ENCODE data around the gene ONECUT2.

ONECUT2 gene

GRCh38 chr18:57436965-57437333, 1.8 kb downstream of the ONECUT2 start:
- H3K4me1 Mint-ChIP-seq, result peaks cover 32% of the 10 kb centered on the region
- CTCF ChIA-PET, result no interaction called here
- peak overlapping the region; percentile 36 for H3K4me3 Mint-ChIP-seq
- H3K36me3 Mint-ChIP-seq, result peaks cover 12% of the 10 kb centered on the region
- DNase-seq, result no peak
- peaks cover 97% of the 10 kb centered on the region for H3K27me3 Mint-ChIP-seq
- peak overlapping the region; percentile 73 for H3K27ac Mint-ChIP-seq
- H3K9me3 Mint-ChIP-seq, result no peaks in the 10 kb centered on the region

GRCh38 chr18:57437402-57437765, 2.2 kb downstream of the ONECUT2 start:
- peaks cover 12% of the 10 kb centered on the region for H3K36me3 Mint-ChIP-seq
- H3K9me3 Mint-ChIP-seq, result no peaks in the 10 kb centered on the region
- CTCF ChIA-PET, result no interaction called here
- no peak for DNase-seq
- H3K4me3 Mint-ChIP-seq, result peak overlapping the region; percentile 36
- H3K27ac Mint-ChIP-seq, result peak overlapping the region; percentile 73
- H3K4me1 Mint-ChIP-seq, result peaks cover 32% of the 10 kb centered on the region
- peaks cover 98% of the 10 kb centered on the region for H3K27me3 Mint-ChIP-seq

- peak overlapping the region; percentile 69 for H3K27ac Mint-ChIP-seq
- CTCF ChIA-PET, result no interaction called here
- H3K9me3 Mint-ChIP-seq, result no peaks in the 10 kb centered on the region
- no peak overlapping the region for H3K4me3 Mint-ChIP-seq
- peaks cover 99% of the 10 kb centered on the region for H3K27me3 Mint-ChIP-seq
- DNase-seq, result no peak
- peaks cover 12% of the 10 kb centered on the region for H3K36me3 Mint-ChIP-seq
- H3K4me1 Mint-ChIP-seq, result peaks cover 32% of the 10 kb centered on the region
Observed at GRCh38 chr18:57437766-57438671, 2.8 kb downstream of the ONECUT2 start.

- Mint-ChIP-seq H3K27ac (peak overlapping the region; percentile 69), H3K36me3 (peaks cover 12% of the 10 kb centered on the region), H3K27me3 (peaks cover 97% of the 10 kb centered on the region), H3K4me1 (peaks cover 32% of the 10 kb centered on the region), H3K4me3 (no peak overlapping the region), H3K9me3 (no peaks in the 10 kb centered on the region)
- no peak for DNase-seq
- CTCF ChIA-PET, result interaction anchor here (0.8 kb wide), 1 partner anchor 123 kb away, joined by 3 read pairs; no protein-coding TSS in a partner anchor
Observed at GRCh38 chr18:57438743-57439608, 3.8 kb downstream of the ONECUT2 start.

GRCh38 chr18:57439609-57439968, 4.4 kb downstream of the ONECUT2 start:
- no peak overlapping the region for H3K4me3 Mint-ChIP-seq
- H3K27me3 Mint-ChIP-seq, result peaks cover 96% of the 10 kb centered on the region
- DNase-seq, result no peak
- CTCF ChIA-PET, result interaction anchor here (0.8 kb wide), 1 partner anchor 122 kb away, joined by 3 read pairs; no protein-coding TSS in a partner anchor
- H3K27ac Mint-ChIP-seq, result peak overlapping the region; percentile 50
- H3K36me3 Mint-ChIP-seq, result peaks cover 12% of the 10 kb centered on the region
- peaks cover 28% of the 10 kb centered on the region for H3K4me1 Mint-ChIP-seq
- H3K9me3 Mint-ChIP-seq, result no peaks in the 10 kb centered on the region

GRCh38 chr18:57439985-57440330, 4.8 kb downstream of the ONECUT2 start:
- peaks cover 94% of the 10 kb centered on the region for H3K27me3 Mint-ChIP-seq
- peaks cover 26% of the 10 kb centered on the region for H3K4me1 Mint-ChIP-seq
- no peaks in the 10 kb centered on the region for H3K9me3 Mint-ChIP-seq
- H3K36me3 Mint-ChIP-seq, result peaks cover 12% of the 10 kb centered on the region
- H3K27ac Mint-ChIP-seq, result no peak overlapping the region
- CTCF ChIA-PET, result interaction anchor here (0.8 kb wide), 1 partner anchor 122 kb away, joined by 3 read pairs; no protein-coding TSS in a partner anchor
- no peak for DNase-seq
- H3K4me3 Mint-ChIP-seq, result no peak overlapping the region

- H3K27me3 Mint-ChIP-seq, result peaks cover 90% of the 10 kb centered on the region
- peaks cover 26% of the 10 kb centered on the region for H3K4me1 Mint-ChIP-seq
- H3K27ac Mint-ChIP-seq, result peak overlapping the region; percentile 42
- CTCF ChIA-PET, result no interaction called here
- no peak for DNase-seq
- H3K4me3 Mint-ChIP-seq, result no peak overlapping the region
- H3K9me3 Mint-ChIP-seq, result no peaks in the 10 kb centered on the region
- peaks cover 12% of the 10 kb centered on the region for H3K36me3 Mint-ChIP-seq
Observed at GRCh38 chr18:57440331-57441070, 5.3 kb downstream of the ONECUT2 start.

- H3K36me3 Mint-ChIP-seq, result peaks cover 12% of the 10 kb centered on the region
- peaks cover 22% of the 10 kb centered on the region for H3K4me1 Mint-ChIP-seq
- no peak overlapping the region for H3K4me3 Mint-ChIP-seq
- no peaks in the 10 kb centered on the region for H3K9me3 Mint-ChIP-seq
- peak overlapping the region; percentile 82 for H3K27ac Mint-ChIP-seq
- peaks cover 86% of the 10 kb centered on the region for H3K27me3 Mint-ChIP-seq
- CTCF ChIA-PET, result no interaction called here
- DNase-seq, result no peak
Observed at GRCh38 chr18:57441071-57441794, 6.1 kb downstream of the ONECUT2 start.

- H3K4me3 Mint-ChIP-seq, result no peak overlapping the region
- H3K4me1 Mint-ChIP-seq, result peaks cover 8% of the 10 kb centered on the region
- no peak overlapping the region for H3K27ac Mint-ChIP-seq
- H3K27me3 Mint-ChIP-seq, result peaks cover 73% of the 10 kb centered on the region
- H3K9me3 Mint-ChIP-seq, result no peaks in the 10 kb centered on the region
- DNase-seq, result no peak
- peaks cover 3% of the 10 kb centered on the region for H3K36me3 Mint-ChIP-seq
- CTCF ChIA-PET, result no interaction called here
Observed at GRCh38 chr18:57443247-57443646, 8.1 kb downstream of the ONECUT2 start.

GRCh38 chr18:57443702-57444101, 8.5 kb downstream of the ONECUT2 start:
- H3K9me3 Mint-ChIP-seq, result no peaks in the 10 kb centered on the region
- peaks cover 5% of the 10 kb centered on the region for H3K4me1 Mint-ChIP-seq
- H3K27me3 Mint-ChIP-seq, result peaks cover 69% of the 10 kb centered on the region
- H3K27ac Mint-ChIP-seq, result no peak overlapping the region
- no peak for DNase-seq
- no peak overlapping the region for H3K4me3 Mint-ChIP-seq
- H3K36me3 Mint-ChIP-seq, result peaks cover 2% of the 10 kb centered on the region
- CTCF ChIA-PET, result no interaction called here

GRCh38 chr18:57444301-57444759, 9.2 kb downstream of the ONECUT2 start:
- Mint-ChIP-seq H3K36me3 (peaks cover 2% of the 10 kb centered on the region), H3K27ac (no peak overlapping the region), H3K9me3 (no peaks in the 10 kb centered on the region), H3K27me3 (peaks cover 62% of the 10 kb centered on the region), H3K4me3 (no peak overlapping the region), H3K4me1 (peaks cover 5% of the 10 kb centered on the region)
- no peak for DNase-seq
- CTCF ChIA-PET, result no interaction called here

- no peak for DNase-seq
- Mint-ChIP-seq H3K4me1 (peaks cover 5% of the 10 kb centered on the region), H3K4me3 (no peak overlapping the region), H3K9me3 (no peaks in the 10 kb centered on the region), H3K36me3 (peaks cover 2% of the 10 kb centered on the region), H3K27me3 (peaks cover 53% of the 10 kb centered on the region), H3K27ac (no peak overlapping the region)
- CTCF ChIA-PET, result interaction anchor here (0.5 to 0.7 kb wide), 2 partner anchors 581 to 868 kb away, joined by 3 read pairs; no protein-coding TSS in a partner anchor
Observed at GRCh38 chr18:57445488-57446319, 10.5 kb downstream of the ONECUT2 start.

- Mint-ChIP-seq H3K9me3 (no peaks in the 10 kb centered on the region), H3K27ac (no peak overlapping the region), H3K27me3 (peaks cover 47% of the 10 kb centered on the region), H3K36me3 (peaks cover 2% of the 10 kb centered on the region), H3K4me3 (no peak overlapping the region), H3K4me1 (peaks cover 3% of the 10 kb centered on the region)
- peak; percentile 41 for DNase-seq
- CTCF ChIA-PET, result interaction anchor here (0.5 to 0.7 kb wide), 2 partner anchors 748 to 922 kb away, joined by 3 read pairs; no protein-coding TSS in a partner anchor
Observed at GRCh38 chr18:57446322-57446721, 11.1 kb downstream of the ONECUT2 start.

Measured in activated naive CD4-positive, alpha-beta T cell treated with anti-CD3 and anti-CD28 coated beads, Interleukin-2, amount 10 ng/mL, durations not matched to agents 7 days and 5 days (primary cell).